Muscle of arm (tissue), 12 donors: ENCODE measurements around the gene VSIG10L. TPM values are rescaled to one million over a fixed set of nuclear protein-coding genes. Genes with fewer than 3 reads are reported as not detected.

Experiments used
- polyA plus RNA-seq, 12 donors: library from polyadenylated mRNA; unstranded; fragments of 120-200 nt; gene quantifications; one replicate each; pipeline ENCODE4 v1.2.1, GENCODE V29; 2013; ENCODE audit not compliant: insufficient read length in 12 of 12

Gene VSIG10L
- polyA plus RNA-seq, 12 donors = 0.74 to 2.2 (median 1.2) TPM; not detected in 2

Other genes with a start within 250 kb of the VSIG10L start
- 1 to 10 TPM in 11 of 12 donors, not detected in 1; 1.1 to 5.1 (median 2.2) TPM for gene CTU1, start 233.7 kb downstream of the VSIG10L start, polyA plus RNA-seq
- 1 to 10 TPM in 4 of 12 donors, under 1 TPM in 6, not detected in 2; 0.41 to 2.3 (median 0.87) TPM for gene SIGLEC9, start 217.2 kb downstream of the VSIG10L start, polyA plus RNA-seq
- gene SIGLEC7, start 199.8 kb downstream of the VSIG10L start, polyA plus RNA-seq = 1 to 10 TPM in 1 of 12 donors, under 1 TPM in 9, not detected in 2; 0.19 to 1.8 (median 0.53) TPM
- 1 to 10 TPM in 10 of 12 donors, not detected in 2; 1.4 to 6.3 (median 3.0) TPM for gene CD33, start 117.1 kb downstream of the VSIG10L start, polyA plus RNA-seq
- not detected for gene SIGLECL1, start 91.1 kb downstream of the VSIG10L start, polyA plus RNA-seq
- gene IGLON5, start 30.5 kb downstream of the VSIG10L start, polyA plus RNA-seq = under 1 TPM in 8 of 12 donors, not detected in 4; 0.07 to 0.61 (median 0.18) TPM
- gene ETFB, start 24.2 kb upstream of the VSIG10L start, polyA plus RNA-seq = 10 to 100 TPM in 11 of 12 donors, not detected in 1; 34.1 to 50.4 (median 38.8) TPM
- gene CLDND2, start 26.9 kb upstream of the VSIG10L start, polyA plus RNA-seq = 1 to 10 TPM in 3 of 12 donors, under 1 TPM in 6, not detected in 3; 0.53 to 1.9 (median 0.90) TPM
- 1 to 10 TPM in 10 of 12 donors, not detected in 2; 1.1 to 6.1 (median 2.3) TPM for gene NKG7, start 30.5 kb upstream of the VSIG10L start, polyA plus RNA-seq
- gene LIM2, start 45.8 kb upstream of the VSIG10L start, polyA plus RNA-seq = not detected
- gene C19orf84, start 48.5 kb upstream of the VSIG10L start, polyA plus RNA-seq = under 1 TPM in 1 of 12 donors, not detected in 11; 0.50 TPM
- 1 to 10 TPM in 1 of 12 donors, under 1 TPM in 9, not detected in 2; 0.31 to 2.6 (median 0.69) TPM for gene SIGLEC10, start 75.5 kb upstream of the VSIG10L start, polyA plus RNA-seq
- gene SIGLEC8, start 116.3 kb upstream of the VSIG10L start, polyA plus RNA-seq = under 1 TPM in 4 of 12 donors, not detected in 8; 0.08 to 0.29 (median 0.17) TPM
- not detected for gene CEACAM18, start 136.4 kb upstream of the VSIG10L start, polyA plus RNA-seq
- under 1 TPM in 7 of 12 donors, not detected in 5; 0.12 to 0.43 (median 0.15) TPM for gene SIGLEC12, start 159.7 kb upstream of the VSIG10L start, polyA plus RNA-seq
- gene SIGLEC6, start 189.5 kb upstream of the VSIG10L start, polyA plus RNA-seq = under 1 TPM in 8 of 12 donors, not detected in 4; 0.13 to 0.70 (median 0.22) TPM
- 10 to 100 TPM in 2 of 12 donors, 1 to 10 TPM in 9, not detected in 1; 6.9 to 14.0 (median 9.2) TPM for gene ZNF175, start 229.1 kb upstream of the VSIG10L start, polyA plus RNA-seq